OCI-LY3 (cell line): ENCODE measurements around the gene DENND2A.

Experiments
- H2AFZ ChIP-seq: fragments of 200-600, 300-600 bp; shearing (Covaris generic); 2 replicates; pipeline ENCODE4 v1.6.0; 2014; ENCODE audit warnings: antibody characterized with exemption, low read depth, low read length
- H3K27ac ChIP-seq: fragments of 200-600, 300-600 bp; sonication (generic); 2 replicates; pipeline ENCODE4 v1.5.1; 2014; ENCODE audit warnings: mild to moderate bottlenecking, low read length, moderate library complexity, mixed read lengths
- H3K27me3 ChIP-seq: fragments of 200-600, 300-600 bp; sonication (generic); 2 replicates; pipeline ENCODE4 v1.6.1; 2014; ENCODE audit warnings: low read depth, low read length, mixed read lengths
- H3K36me3 ChIP-seq: fragments of 200-600, 300-600 bp; sonication (generic); replicated peaks from 2 replicates; pipeline ENCODE3; 2014; ENCODE audit warnings: low read depth, low read length, mixed read lengths
- H3K4me1 ChIP-seq: fragments of 300-600, 200-600 bp; sonication (generic); 2 replicates; pipeline ENCODE4 v1.6.1; 2014; ENCODE audit warnings: low read length, mixed read lengths
- H3K4me2 ChIP-seq: fragments of 200-600, 300-600 bp; sonication (generic); 2 replicates; pipeline ENCODE4 v1.6.1; 2014; ENCODE audit warnings: low read length, mixed read lengths
- H3K4me3 ChIP-seq: fragments of 300-600, 200-600 bp; sonication (generic); 2 replicates; pipeline ENCODE4 v1.5.1; 2014; ENCODE audit warnings: antibody characterized with exemption, mild to moderate bottlenecking, low read length, moderate library complexity
- H3K79me2 ChIP-seq: fragments of 300-600, 200-600 bp; shearing (Covaris generic); 2 replicates; pipeline ENCODE4 v1.6.1; 2014; ENCODE audit warnings: mild to moderate bottlenecking, low read length, mixed read lengths
- H3K9ac ChIP-seq: fragments of 300-600, 200-600 bp; shearing (Covaris generic); 2 replicates; pipeline ENCODE4 v1.6.0; 2014; ENCODE audit warnings: mild to moderate bottlenecking, low read length, moderate library complexity
- H3K9me3 ChIP-seq: fragments of 200-600, 300-600 bp; shearing (Covaris generic); 2 replicates; pipeline ENCODE4 v1.6.1; 2014; ENCODE audit warnings: low read length, mixed read lengths; ENCODE audit not compliant: insufficient read depth
- H4K20me1 ChIP-seq: fragments of 200-600, 300-600 bp; sonication (generic); 2 replicates; pipeline ENCODE4 v1.6.1; 2016; ENCODE audit warnings: low read length, mixed read lengths; ENCODE audit not compliant: insufficient read depth
- CTCF ChIP-seq: fragments of 200-600, 300-600 bp; sonication (generic); IDR thresholded peaks from 2 replicates; pipeline ENCODE4 v1.5.1; 2014; ENCODE audit warnings: antibody characterized with exemption, low read length, low read depth
- EZH2phosphoT487 ChIP-seq: fragments of 200-600 bp; shearing (Covaris generic); IDR thresholded peaks from 2 replicates; pipeline ENCODE4 v1.6.1; 2018; ENCODE audit warnings: antibody characterized with exemption, mixed run types, low read depth

Gene DENND2A

DNA sequence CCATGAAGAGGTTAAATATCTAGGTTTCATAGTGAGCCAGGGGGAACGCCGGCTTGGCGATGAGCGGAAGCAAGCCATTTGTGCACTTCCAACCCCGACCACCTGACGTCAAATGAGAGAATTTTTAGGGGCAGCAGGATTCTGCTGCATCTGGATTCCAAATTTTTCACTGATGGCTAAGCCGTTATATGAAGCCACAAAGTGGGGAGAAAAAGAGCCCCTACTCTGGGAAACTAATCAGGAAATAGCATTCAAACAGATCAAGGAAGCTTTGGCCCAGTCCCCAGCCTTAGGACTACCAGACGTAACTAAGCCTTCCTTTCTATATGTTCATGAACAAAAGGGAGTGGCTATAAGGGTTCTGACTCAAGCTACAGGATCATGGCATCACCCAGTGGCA lies 19.2 kb upstream of the DENND2A start:
- Histone ChIP-seq H2AFZ (no peak overlapping the region), H3K9ac (no peak overlapping the region), H3K4me2 (no peak overlapping the region), H3K27ac (no peak overlapping the region), H3K36me3 (no peaks in the 10 kb centered on the region), H3K79me2 (no peaks in the 10 kb centered on the region), H3K27me3 (0 out of 2 replicates have a peak, but pooled peaks cover 7% of the 10 kb centered on the region), H3K4me3 (no peak overlapping the region), H3K4me1 (peaks cover 15% of the 10 kb centered on the region), H4K20me1 (no peaks in the 10 kb centered on the region), H3K9me3 (no peaks in the 10 kb centered on the region)
- TF ChIP-seq CTCF (no peak), EZH2phosphoT487 (no peak)

DNA sequence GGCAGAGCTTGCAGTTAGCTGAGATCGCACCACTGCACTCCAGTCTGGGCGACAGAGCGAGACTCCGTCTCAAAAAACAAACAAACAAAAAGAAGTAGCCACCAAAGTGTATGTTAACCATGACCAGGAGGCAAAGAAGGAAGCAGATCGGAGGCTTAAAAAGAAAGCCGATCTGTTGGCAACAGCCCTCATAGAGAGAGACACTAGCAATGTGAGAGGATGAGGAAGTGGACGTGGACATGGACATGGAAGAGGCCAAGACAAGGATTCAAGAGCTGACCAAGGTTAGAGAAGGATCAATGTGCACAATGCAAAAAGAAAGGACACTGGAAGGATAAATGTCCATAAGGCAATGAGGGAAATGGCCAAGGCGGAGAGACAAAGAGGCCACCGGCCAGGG lies 17.3 kb upstream of the DENND2A start:
- H4K20me1 ChIP-seq: no peaks in the 10 kb centered on the region
- H3K36me3 ChIP-seq: no peaks in the 10 kb centered on the region
- no peak overlapping the region for H3K9ac ChIP-seq
- no peak overlapping the region for H3K4me2 ChIP-seq
- no peak overlapping the region for H3K4me3 ChIP-seq
- TF ChIP-seq CTCF: no peak
- no peak for TF ChIP-seq EZH2phosphoT487
- H3K79me2 ChIP-seq: no peaks in the 10 kb centered on the region
- 0 out of 2 replicates have a peak, but pooled peaks cover 7% of the 10 kb centered on the region for H3K27me3 ChIP-seq
- H2AFZ ChIP-seq: no peak overlapping the region
- H3K9me3 ChIP-seq: no peaks in the 10 kb centered on the region
- peaks cover 18% of the 10 kb centered on the region for H3K4me1 ChIP-seq
- H3K27ac ChIP-seq: no peak overlapping the region

GRCh38 chr7:140656548-140657515 lies 16.2 kb upstream of the DENND2A start:
- H3K9ac ChIP-seq: peak overlapping the region; percentile 6; the same call in 1 of the 2 replicates
- TF ChIP-seq EZH2phosphoT487 (no peak), CTCF (no peak)
- H3K4me3 ChIP-seq: peak overlapping the region; percentile 56
- no peaks in the 10 kb centered on the region for H3K36me3 ChIP-seq
- 0 out of 2 replicates have a peak, but pooled peaks cover 8% of the 10 kb centered on the region for H3K27me3 ChIP-seq
- peak overlapping the region; percentile 58; the same call in 1 of the 2 replicates for H2AFZ ChIP-seq
- no peaks in the 10 kb centered on the region for H3K9me3 ChIP-seq
- H3K4me1 ChIP-seq: peaks cover 18% of the 10 kb centered on the region
- H3K4me2 ChIP-seq: peak overlapping the region; percentile 73
- no peak overlapping the region for H3K27ac ChIP-seq
- H3K79me2 ChIP-seq: no peaks in the 10 kb centered on the region
- H4K20me1 ChIP-seq: no peaks in the 10 kb centered on the region
